GM12878 (cell line): Measurements from ENCODE around the gene POU3F3.

ENCODE experiments used
- FOXM1 ChIP-seq: IDR thresholded peaks from 2 replicates; pipeline ENCODE4 v1.6.1; 2012; ENCODE audit warnings: low read depth, mild to moderate bottlenecking, inconsistent platforms, low read length, moderate library complexity
- GABPA ChIP-seq: IDR thresholded peaks from 2 replicates; pipeline ENCODE4 v1.6.1; 2014; ENCODE audit warnings: antibody characterized with exemption, low read depth, mild to moderate bottlenecking, inconsistent platforms
- GATAD2B ChIP-seq: fragments of 450-650 bp; conservative IDR thresholded peaks from 2 replicates; pipeline ENCODE4 v1.6.1; 2017; ENCODE audit warnings: low read depth, mild to moderate bottlenecking, moderate library complexity
- MXI1 ChIP-seq: fragments of 150-350 bp; IDR thresholded peaks from 2 replicates; pipeline ENCODE4 v1.6.1; 2011; ENCODE audit warnings: low read depth, mild to moderate bottlenecking, inconsistent platforms, low read length, improper control_type of control experiment
- SIN3A ChIP-seq: IDR thresholded peaks from 2 replicates; pipeline ENCODE4 v1.6.1; 2012; ENCODE audit warnings: low read depth, low read length, improper control_type of control experiment
- TF ChIP-seq, protein P1 (sequence below), 3 experiments: IDR thresholded peaks in 2 of 3; conservative IDR thresholded peaks in 1 of 3; 2 replicates each; pipeline ENCODE4 v1.5.1; 2011; ENCODE audit warnings: low read depth in 3 of 3, low read length in 3 of 3, mild to moderate bottlenecking in 3 of 3, control low read depth in 2 of 3, moderate library complexity in 2 of 3, inconsistent platforms in 1 of 3, mixed read lengths in 1 of 3; ENCODE audit not compliant: control insufficient read depth in 2 of 3, insufficient read depth in 1 of 3; ENCODE audit errors: extremely low read depth in 1 of 3

DNA sequence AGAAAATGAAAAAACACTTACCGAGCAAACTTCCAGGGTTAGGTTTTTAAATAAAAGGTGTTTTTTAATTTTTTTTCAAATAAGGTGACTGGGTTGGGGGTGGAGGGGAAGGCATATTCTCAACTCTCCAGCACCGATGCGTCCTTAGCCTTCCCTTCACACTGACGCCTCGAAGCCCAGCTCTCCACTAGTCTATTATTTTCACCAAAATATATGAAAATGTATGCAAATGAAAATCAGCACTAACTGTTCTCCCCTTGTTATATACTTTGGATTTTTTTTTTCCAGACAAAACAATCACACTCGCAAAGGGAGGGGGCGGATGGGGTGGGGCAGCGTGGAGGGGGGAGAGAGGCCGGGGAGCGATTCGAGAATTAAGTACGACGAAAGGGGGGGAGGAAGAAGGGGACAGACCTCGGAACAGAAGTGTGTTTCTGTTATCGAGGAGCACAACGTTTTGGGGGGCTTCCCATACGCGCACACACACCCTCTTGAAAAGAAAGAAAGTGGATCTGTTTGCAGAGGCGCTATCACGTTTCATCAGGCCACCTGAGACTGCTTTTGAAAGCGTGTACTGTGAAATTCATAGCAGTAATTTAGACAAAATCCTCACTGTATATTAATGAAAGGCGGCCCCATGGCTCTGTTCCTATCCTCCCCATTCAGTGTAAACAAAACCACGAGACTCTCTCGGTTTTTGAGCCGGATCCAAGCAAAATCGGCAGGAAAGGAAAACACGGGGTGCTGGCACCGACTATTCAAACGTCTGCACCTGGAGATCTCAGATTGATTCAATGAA is 2.4 kb upstream of the POU3F3 start:
- TF ChIP-seq, protein P1, sequence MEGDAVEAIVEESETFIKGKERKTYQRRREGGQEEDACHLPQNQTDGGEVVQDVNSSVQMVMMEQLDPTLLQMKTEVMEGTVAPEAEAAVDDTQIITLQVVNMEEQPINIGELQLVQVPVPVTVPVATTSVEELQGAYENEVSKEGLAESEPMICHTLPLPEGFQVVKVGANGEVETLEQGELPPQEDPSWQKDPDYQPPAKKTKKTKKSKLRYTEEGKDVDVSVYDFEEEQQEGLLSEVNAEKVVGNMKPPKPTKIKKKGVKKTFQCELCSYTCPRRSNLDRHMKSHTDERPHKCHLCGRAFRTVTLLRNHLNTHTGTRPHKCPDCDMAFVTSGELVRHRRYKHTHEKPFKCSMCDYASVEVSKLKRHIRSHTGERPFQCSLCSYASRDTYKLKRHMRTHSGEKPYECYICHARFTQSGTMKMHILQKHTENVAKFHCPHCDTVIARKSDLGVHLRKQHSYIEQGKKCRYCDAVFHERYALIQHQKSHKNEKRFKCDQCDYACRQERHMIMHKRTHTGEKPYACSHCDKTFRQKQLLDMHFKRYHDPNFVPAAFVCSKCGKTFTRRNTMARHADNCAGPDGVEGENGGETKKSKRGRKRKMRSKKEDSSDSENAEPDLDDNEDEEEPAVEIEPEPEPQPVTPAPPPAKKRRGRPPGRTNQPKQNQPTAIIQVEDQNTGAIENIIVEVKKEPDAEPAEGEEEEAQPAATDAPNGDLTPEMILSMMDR (IDR thresholded peaks at IDR 0.05 in 2 of 3, conservative IDR thresholded peaks at IDR 0.05 in 1 of 3; ENCODE audit: control insufficient read depth in 2 of 3, extremely low read depth in 1 of 3, insufficient read depth in 1 of 3, low read depth in 3 of 3, low read length in 3 of 3): no peak
- no peak for TF ChIP-seq MXI1
- no peak for TF ChIP-seq SIN3A
- no peak for TF ChIP-seq GATAD2B
- TF ChIP-seq GABPA: no peak
- no peak for TF ChIP-seq FOXM1
